PFSK-1 (cell line): ENCODE measurements around the gene CARD19.
A peak's percentile ranks its signal among the peaks of the same experiment; 100 is the strongest.

Source experiments
- FOXP2 ChIP-seq: optimal IDR thresholded peaks from 2 replicates; pipeline ENCODE3; 2011; ENCODE audit warnings: borderline replicate concordance, control low read depth, inconsistent platforms; ENCODE audit not compliant: insufficient read depth; ENCODE audit errors: extremely low read length, extremely low read depth
- POLR2AphosphoS5 ChIP-seq: IDR thresholded peaks from 2 replicates; pipeline ENCODE4 v1.6.1; 2012; ENCODE audit warnings: low read depth, mild to moderate bottlenecking, control low read depth, low read length, moderate library complexity
- SIN3A ChIP-seq: IDR thresholded peaks from 2 replicates; pipeline ENCODE4 v1.6.1; 2012; ENCODE audit warnings: mild to moderate bottlenecking, low read length, moderate library complexity, borderline replicate concordance; ENCODE audit not compliant: insufficient read depth
- TAF1 ChIP-seq: IDR thresholded peaks from 2 replicates; pipeline ENCODE4 v1.6.1; 2012; ENCODE audit warnings: low read length, control low read depth, borderline replicate concordance; ENCODE audit not compliant: insufficient read depth
- TF ChIP-seq, protein P1 (sequence below), 2 experiments: IDR thresholded peaks; 2 replicates each; pipeline versions ENCODE4 v1.6.1 to v1.8.0; 2011 to 2012; ENCODE audit warnings: low read depth in 2 of 2, low read length in 2 of 2, control low read depth in 1 of 2, inconsistent platforms in 1 of 2, mild to moderate bottlenecking in 1 of 2, moderate library complexity in 1 of 2; ENCODE audit not compliant: insufficient read depth in 1 of 2

GRCh38 chr9:93119953-93120845 is 24.2 kb downstream of the CARD19 start:
- TF ChIP-seq, protein P1, sequence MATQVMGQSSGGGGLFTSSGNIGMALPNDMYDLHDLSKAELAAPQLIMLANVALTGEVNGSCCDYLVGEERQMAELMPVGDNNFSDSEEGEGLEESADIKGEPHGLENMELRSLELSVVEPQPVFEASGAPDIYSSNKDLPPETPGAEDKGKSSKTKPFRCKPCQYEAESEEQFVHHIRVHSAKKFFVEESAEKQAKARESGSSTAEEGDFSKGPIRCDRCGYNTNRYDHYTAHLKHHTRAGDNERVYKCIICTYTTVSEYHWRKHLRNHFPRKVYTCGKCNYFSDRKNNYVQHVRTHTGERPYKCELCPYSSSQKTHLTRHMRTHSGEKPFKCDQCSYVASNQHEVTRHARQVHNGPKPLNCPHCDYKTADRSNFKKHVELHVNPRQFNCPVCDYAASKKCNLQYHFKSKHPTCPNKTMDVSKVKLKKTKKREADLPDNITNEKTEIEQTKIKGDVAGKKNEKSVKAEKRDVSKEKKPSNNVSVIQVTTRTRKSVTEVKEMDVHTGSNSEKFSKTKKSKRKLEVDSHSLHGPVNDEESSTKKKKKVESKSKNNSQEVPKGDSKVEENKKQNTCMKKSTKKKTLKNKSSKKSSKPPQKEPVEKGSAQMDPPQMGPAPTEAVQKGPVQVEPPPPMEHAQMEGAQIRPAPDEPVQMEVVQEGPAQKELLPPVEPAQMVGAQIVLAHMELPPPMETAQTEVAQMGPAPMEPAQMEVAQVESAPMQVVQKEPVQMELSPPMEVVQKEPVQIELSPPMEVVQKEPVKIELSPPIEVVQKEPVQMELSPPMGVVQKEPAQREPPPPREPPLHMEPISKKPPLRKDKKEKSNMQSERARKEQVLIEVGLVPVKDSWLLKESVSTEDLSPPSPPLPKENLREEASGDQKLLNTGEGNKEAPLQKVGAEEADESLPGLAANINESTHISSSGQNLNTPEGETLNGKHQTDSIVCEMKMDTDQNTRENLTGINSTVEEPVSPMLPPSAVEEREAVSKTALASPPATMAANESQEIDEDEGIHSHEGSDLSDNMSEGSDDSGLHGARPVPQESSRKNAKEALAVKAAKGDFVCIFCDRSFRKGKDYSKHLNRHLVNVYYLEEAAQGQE (IDR thresholded peaks at IDR 0.05; ENCODE audit: insufficient read depth in 1 of 2, low read depth in 2 of 2, low read length in 2 of 2): no peak
- TF ChIP-seq SIN3A: no peak
- TF ChIP-seq TAF1: no peak
- peak; percentile 62 for TF ChIP-seq POLR2AphosphoS5
- no peak for TF ChIP-seq FOXP2
